NCI-H1417 treated with DMSO at 0.1 percent for 48 hours (cell line): ENCODE measurements around the gene KIAA0513.

Source experiments
- DNase-seq: peaks from one replicate; lab custom pipeline; 2025; lab: John Stamatoyannopoulos, UW

Gene KIAA0513

GRCh38 chr16:85136213-85136701 is 108.7 kb downstream of the KIAA0513 start:
- DNase-seq = no peak

GRCh38 chr16:85136702-85137322 is 109.2 kb downstream of the KIAA0513 start:
- no peak for DNase-seq

DNA sequence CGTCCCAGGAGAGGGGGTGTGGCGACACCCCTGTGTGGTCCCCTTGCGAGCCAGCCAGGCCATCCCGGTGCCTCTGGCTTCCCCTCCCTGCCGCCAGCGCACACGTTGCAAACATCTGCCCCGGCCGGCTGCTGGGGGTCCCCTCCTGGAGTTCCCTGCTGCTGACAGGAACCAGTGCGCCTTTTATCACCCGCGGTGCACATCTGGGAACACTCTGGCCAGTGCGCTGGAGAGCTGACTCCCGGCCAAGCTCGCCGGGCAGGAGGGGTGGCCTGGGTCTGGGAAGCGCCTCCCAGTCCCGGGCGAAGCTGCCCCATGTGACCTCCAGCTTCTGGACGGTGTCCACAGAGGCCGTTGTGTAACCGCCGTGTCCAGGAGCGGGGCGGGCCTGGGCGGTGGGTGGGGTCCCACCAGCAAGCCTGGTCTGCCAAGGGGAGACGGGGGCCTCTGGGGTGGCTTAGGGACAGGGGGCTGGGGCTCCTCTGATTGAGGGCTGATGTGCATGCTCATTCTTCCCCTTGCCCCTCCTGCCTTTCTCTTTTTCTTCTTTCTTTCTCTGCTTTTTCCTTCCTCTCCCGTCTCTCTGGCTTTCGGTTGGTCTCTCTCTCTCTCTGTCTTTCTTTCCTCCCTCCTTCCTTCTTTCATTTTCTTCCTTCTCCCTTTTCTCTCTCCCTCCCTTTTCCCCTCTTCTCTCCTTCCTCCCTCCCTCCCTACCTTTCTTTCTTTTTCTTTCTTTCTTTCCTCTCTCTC is 109.9 kb downstream of the KIAA0513 start:
- DNase-seq = no peak

DNA sequence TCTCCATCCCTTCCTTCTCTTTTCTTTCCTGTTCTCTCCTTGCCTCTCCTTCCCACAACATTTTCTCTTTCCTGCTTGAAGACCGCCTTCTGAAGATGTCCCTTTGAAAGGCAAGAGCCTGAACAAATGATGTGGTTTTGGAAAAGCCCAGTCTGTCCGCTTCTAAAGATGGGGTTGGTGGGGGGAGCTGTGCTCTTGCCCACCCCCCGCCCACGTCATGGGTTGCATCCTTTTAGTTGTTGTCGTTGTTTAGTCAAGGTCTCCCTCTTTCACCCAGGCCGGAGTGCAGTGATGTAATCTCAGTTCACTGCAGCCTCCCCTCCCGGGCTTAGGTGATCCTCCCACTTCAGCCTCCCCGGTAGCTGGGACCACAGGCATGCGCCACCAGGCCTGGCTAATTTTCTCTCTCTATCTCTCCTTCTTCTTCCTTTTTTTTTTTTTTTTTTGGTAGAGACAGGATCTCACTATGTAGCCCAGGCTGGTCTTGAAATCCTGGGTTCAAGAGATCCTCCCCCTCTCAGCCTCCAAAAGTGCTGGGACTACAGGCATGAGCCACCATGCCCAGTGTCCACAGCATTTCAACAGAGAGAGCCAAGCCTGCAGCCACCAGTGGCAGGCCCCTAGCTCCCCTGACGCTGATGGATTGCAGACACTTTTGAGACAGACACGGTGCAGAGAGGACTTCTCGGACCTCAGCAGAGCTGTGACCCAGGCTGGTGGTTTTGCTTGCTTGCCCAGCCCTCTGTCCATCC is 110.7 kb downstream of the KIAA0513 start:
- no peak for DNase-seq

DNA sequence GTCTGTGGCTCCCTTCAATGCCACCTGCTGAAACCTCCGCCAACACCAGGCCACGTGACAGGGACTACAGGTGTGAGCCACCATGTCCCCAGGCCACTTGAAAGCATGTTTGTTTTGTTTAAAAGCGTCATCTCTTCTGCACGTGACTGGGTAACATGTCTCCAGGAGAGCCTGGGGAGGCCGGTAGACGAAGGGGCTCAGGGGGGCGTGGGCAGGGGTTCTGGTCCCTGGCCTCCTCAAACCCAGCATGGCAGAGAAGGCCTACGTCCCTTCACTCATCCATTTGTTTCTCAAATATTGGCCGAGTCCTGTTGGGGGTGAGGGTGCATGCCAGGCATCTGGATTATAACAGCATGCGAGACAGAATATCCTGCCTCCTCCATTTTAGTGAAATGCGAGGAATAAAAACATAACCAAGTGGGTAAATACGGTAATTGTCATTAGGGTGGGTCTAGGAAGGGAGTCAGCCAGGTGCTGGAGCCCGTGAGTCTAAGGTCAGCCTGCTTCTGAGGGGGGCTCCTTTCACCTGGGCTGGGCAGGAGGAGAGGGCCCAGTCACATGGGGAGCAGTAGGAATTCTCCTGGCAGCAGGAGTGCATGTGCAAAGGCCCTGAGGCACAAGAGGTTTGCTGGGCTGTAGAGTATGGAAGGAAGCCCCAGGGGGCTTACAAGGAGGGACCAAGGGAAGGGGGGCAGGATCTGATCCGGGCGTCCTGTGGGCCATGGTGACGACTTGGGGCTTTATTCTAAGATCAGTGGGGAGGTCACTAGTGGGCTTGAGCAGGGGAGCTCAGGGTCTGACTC is 111.4 kb downstream of the KIAA0513 start:
- peak; percentile 34 for DNase-seq

DNA sequence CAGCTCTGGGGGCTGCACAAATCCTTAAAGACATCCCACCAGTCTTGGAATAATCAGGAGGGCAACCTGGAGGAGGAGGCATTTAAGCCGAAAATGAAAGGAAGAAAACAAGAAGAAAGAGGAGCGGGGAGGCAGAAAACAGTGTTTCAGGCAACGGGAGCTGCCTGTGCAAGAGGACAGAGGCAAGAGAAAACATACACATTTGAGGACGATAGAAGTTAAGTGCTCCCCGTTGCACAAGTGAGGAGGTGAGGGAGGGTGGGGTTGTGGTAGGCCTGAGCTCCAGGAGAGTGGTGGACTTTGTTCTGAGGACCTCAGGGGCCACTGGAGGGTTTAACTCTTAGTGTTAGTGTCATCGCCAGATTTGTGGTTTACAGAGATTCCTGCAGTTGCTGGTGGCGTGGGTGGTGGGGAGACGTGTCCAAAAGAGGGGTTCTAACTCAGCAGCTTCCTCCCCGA is 112.3 kb downstream of the KIAA0513 start:
- no peak for DNase-seq

DNA sequence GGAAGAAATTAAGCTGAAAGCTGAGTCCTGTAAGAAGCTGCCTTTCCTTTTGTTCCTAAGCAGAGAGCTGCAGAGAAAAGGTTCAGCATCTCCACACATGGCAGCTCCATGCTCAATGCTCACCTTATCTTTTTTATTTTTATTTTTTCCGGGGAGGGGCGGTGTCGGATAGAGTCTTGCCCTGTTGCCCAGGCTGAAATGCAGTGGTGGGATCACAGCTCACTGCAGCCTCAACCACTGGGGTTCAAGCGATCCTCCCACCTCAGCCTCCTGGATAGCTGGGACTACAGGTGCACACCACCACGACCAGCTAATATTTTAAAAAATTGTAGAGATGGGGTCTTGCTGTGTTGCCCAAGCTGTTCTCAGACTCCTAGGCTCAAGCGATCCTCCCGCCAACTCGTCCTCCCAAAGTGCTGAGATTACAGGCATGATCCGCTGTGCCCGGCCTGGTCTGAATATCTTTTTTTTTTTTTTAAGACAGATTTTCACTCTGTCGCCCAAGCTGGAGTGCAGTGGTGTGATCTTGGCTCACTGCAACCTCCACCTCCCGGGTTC is 112.9 kb downstream of the KIAA0513 start:
- DNase-seq = no peak

- no peak for DNase-seq
Measured at GRCh38 chr16:85141491-85142128, 114.0 kb downstream of the KIAA0513 start.

DNA sequence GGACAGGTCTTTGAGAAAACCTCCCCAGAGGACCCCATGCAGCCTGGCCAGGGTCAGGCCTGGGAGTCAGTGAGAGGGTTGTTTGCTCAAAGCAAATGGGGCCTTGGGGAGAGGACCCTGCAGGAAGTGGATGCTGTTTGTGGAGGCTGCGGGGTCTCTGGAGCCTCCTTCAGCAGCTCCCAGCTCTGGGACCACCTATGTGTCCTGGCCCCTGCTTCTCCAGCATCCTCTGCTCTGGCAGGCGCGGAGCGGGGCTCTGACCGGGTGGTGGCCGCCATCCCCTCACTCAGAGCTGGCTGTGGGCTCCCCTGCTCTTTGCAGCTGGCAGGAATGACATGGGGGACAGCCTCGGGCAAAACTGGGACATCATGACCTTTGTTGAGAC is 114.5 kb downstream of the KIAA0513 start:
- no peak for DNase-seq

DNA sequence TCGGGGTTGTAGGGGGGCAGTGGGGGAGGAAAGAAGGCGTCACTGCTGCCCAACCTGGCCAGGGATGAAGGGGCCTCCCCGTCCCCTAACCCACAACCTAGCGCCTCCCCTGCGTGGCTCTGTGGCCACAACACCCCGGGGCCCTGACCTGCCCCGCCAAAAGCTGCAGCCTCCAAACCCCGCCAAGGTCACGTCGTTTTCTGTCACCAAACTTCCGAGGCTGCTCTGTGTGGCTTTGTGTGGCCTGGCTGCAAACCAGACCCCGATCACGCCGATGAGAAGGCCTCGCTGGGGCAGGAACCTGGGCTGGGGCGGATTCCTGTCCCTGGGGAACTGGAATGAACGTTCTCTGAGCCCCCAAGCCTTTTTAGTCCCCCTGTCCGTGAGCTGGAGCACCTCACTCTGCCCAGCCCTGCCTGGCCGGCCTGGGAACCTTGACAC is 115.2 kb downstream of the KIAA0513 start:
- no peak for DNase-seq
